ENCODE measurements around the gene KANSL1L.

- no peak for TF ChIP-seq CTCF (IDR thresholded peaks at IDR 0.05; ENCODE audit: low read depth, low read length)
- TF ChIP-seq POLR2A (IDR thresholded peaks at IDR 0.05; ENCODE audit: extremely low read depth, insufficient read length) = no peak
- no peak for TF ChIP-seq MYC (IDR thresholded peaks at IDR 0.05; ENCODE audit: low read depth, low read length)
Observed at GRCh38 chr2:210050885-210051284, 120.3 kb downstream of the KANSL1L start.

Measured in NB4 (cell line).